Measurements from ENCODE around the gene MRTO4. TPM values are rescaled to one million over a fixed set of nuclear protein-coding genes. Genes with fewer than 3 reads are reported as not detected.
"Not testable (repeated sequence)": the region's sequence is repeated elsewhere in the genome, so short reads cannot be mapped to it uniquely, and the experiment has no call there.

The MRTO4 gene
- total and polyA plus RNA-seq, 4 donors, result 6.5 to 23.6 (median 13.6) TPM

DNA sequence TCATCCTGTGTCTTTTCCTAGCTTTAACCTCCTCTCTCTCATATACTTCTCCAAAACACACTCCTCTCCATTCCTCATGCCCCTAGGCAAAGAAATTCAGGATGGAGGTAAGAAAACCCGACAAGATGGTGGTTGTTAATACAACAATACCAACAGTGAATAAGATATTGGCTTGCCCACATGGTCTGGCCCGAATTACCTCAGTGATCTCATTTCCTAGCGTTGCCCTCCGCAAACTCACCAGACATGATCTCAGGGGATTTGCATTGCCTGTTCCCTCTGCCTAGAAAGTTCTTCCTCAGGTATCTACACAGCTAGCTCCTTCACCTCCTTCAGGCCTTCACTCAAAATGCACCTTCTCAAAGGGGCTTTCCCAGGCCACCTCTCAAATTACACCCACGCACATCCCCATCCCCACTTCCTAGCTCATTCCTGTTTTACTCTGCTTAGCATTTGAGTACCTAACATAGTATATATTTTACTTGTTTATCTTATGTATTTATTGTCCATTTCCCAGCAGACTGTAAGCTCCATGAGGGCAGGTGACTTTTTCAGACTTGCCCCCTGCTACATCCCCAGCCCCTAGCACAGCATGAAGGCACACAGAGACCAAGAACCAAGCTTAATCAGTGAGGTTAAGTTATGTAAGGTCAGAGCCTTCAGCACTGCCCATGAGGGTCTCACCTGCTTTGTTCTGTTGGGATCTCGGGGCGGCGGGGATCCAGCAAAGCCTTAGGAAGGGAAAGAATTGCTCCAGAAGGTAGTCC, 31.3 kb upstream of the MRTO4 start:
- Histone ChIP-seq H3K4me3 (ENCODE audit: low read length in 2 of 2) (no peak overlapping the region), H3K27me3 (ENCODE audit: control insufficient read depth in 1 of 2, insufficient read depth in 2 of 2, low read length in 1 of 2) (no peaks in the 10 kb centered on the region), H3K27ac (ENCODE audit: low read depth in 1 of 2, low read length in 2 of 2) (no peak overlapping the region), H3K36me3 (ENCODE audit: control insufficient read depth in 1 of 2, insufficient read depth in 2 of 2, low read length in 1 of 2) (peaks cover 0 to 7% of the 10 kb centered on the region in 2 donors), H3K4me1 (ENCODE audit: control insufficient read depth in 1 of 2, insufficient read depth in 2 of 2, low read length in 2 of 2) (no peaks in the 10 kb centered on the region), H3K9me3 (ENCODE audit: control insufficient read depth, low read length) (no peaks in the 10 kb centered on the region)
- 70 to 73% methylated on average over 8 of the region's 8 CpGs for WGBS, 2 donors
- intact Hi-C loops (cut with DNase I), result no loop called here
- ATAC-seq (ENCODE audit: low FRiP score) (no peak), DNase-seq (no peak)

DNA sequence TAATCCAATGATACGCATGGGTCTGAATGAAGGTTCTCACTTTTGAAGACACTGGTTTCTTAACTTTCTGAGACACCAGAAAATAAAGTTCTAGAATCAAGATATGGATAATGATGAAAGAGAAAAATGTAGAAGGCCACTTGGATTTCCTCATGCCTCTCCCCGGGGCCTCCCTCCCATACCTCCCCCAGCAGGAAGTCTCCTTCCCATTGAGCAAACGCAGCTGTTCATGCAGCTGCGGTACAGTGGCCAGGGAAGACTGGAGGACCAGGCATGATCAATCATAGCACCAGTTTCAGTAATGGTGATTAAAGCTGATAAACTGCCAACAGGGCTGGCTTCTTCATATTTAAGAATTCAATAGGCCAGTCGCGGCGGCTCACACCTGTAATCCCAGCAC, 30.6 kb upstream of the MRTO4 start:
- Histone ChIP-seq H3K9me3 (ENCODE audit: control insufficient read depth, low read length) (no peaks in the 10 kb centered on the region), H3K27ac (ENCODE audit: low read depth in 1 of 2, low read length in 2 of 2) (no peak overlapping the region), H3K27me3 (ENCODE audit: control insufficient read depth in 1 of 2, insufficient read depth in 2 of 2, low read length in 1 of 2) (no peaks in the 10 kb centered on the region), H3K4me1 (ENCODE audit: control insufficient read depth in 1 of 2, insufficient read depth in 2 of 2, low read length in 2 of 2) (no peaks in the 10 kb centered on the region), H3K36me3 (ENCODE audit: control insufficient read depth in 1 of 2, insufficient read depth in 2 of 2, low read length in 1 of 2) (peaks cover 0 to 10% of the 10 kb centered on the region in 2 donors), H3K4me3 (ENCODE audit: low read length in 2 of 2) (no peak overlapping the region)
- WGBS, 2 donors, result 82 to 83% methylated on average over 7 of the region's 7 CpGs
- no peak for ATAC-seq (ENCODE audit: low FRiP score)
- intact Hi-C loops (cut with DNase I), result no loop called here
- DNase-seq, result no peak

DNA sequence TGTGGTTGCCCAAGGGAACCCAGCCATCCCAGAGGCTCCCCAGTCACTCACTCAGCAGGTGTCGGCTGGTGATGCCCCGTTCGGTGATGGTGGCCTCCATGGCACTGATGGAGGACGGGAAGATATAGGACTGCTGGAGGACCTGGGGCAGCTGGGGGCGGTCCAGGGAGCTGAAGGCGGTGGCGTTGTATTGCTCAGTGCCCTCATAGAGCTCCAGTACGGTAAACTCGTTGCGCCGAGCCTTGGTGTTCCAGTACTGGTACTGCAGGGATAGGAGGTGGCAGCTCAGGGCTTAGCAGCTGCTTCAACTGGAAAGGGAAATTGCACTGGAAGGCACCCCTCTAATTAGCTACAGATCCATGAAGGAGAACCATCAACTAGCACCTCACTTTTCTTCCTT, 29.0 kb upstream of the MRTO4 start:
- Histone ChIP-seq H3K9me3 (ENCODE audit: control insufficient read depth, low read length) (no peaks in the 10 kb centered on the region), H3K4me3 (ENCODE audit: low read length in 2 of 2) (no peak overlapping the region), H3K27me3 (ENCODE audit: control insufficient read depth in 1 of 2, insufficient read depth in 2 of 2, low read length in 1 of 2) (no peaks in the 10 kb centered on the region), H3K27ac (ENCODE audit: low read depth in 1 of 2, low read length in 2 of 2) (no peak overlapping the region), H3K36me3 (ENCODE audit: control insufficient read depth in 1 of 2, insufficient read depth in 2 of 2, low read length in 1 of 2) (peaks cover 3 to 12% of the 10 kb centered on the region in 2 donors), H3K4me1 (ENCODE audit: control insufficient read depth in 1 of 2, insufficient read depth in 2 of 2, low read length in 2 of 2) (no peaks in the 10 kb centered on the region)
- no peak for DNase-seq
- intact Hi-C loops (cut with DNase I), result no loop called here
- WGBS, 2 donors, result 93 to 95% methylated on average over 11 of the region's 11 CpGs
- no peak for ATAC-seq (ENCODE audit: low FRiP score)

DNA sequence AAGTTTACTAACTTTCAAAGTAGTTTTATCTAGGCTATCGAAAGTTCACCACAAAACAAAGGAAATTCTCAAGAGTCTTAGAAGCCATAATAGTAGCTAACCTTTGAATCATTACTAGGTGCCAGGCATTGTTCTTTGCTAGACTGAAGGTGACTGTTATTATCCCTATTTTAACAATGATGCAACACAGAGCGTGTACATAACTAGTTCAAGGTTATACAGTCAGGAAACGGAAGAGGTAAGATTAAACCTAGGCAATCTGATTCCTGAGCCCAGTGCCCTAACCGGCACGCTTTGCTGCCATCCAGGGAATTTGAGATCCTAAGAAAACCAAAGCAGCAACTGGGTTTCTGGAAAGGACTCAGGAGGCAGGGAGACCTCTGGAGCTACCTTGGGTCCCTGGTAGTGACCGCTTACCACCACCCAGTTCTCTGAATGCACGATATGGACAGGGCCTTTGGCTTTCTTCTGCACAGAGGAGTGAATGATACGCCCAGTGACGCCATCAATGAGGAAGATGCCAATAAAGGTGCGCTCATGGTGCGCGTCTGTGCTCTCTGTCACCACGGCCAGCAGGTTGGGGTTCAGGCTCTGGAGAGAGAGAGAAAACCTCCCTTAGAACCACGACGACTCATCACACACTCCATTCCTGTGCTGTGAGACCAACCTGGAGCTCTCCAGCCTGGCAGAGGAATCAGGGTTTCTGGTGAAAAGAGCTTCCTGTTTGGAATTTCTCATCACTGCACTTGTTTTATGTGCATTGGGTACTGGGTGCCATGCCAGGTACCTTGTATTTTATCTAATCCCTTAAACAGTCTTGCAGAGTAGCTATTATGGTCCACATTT, 28.4 kb upstream of the MRTO4 start:
- Histone ChIP-seq H3K27me3 (ENCODE audit: control insufficient read depth in 1 of 2, insufficient read depth in 2 of 2, low read length in 1 of 2) (no peaks in the 10 kb centered on the region), H3K4me1 (ENCODE audit: control insufficient read depth in 1 of 2, insufficient read depth in 2 of 2, low read length in 2 of 2) (no peaks in the 10 kb centered on the region), H3K9me3 (ENCODE audit: control insufficient read depth, low read length) (no peaks in the 10 kb centered on the region), H3K36me3 (ENCODE audit: control insufficient read depth in 1 of 2, insufficient read depth in 2 of 2, low read length in 1 of 2) (peaks cover 3 to 12% of the 10 kb centered on the region in 2 donors), H3K4me3 (ENCODE audit: low read length in 2 of 2) (no peak overlapping the region), H3K27ac (ENCODE audit: low read depth in 1 of 2, low read length in 2 of 2) (no peak overlapping the region)
- DNase-seq (no peak), ATAC-seq (ENCODE audit: low FRiP score) (no peak)
- WGBS, 2 donors, result 86 to 87% methylated on average over 15 of the region's 15 CpGs
- intact Hi-C loops (cut with DNase I), result no loop called here

DNA sequence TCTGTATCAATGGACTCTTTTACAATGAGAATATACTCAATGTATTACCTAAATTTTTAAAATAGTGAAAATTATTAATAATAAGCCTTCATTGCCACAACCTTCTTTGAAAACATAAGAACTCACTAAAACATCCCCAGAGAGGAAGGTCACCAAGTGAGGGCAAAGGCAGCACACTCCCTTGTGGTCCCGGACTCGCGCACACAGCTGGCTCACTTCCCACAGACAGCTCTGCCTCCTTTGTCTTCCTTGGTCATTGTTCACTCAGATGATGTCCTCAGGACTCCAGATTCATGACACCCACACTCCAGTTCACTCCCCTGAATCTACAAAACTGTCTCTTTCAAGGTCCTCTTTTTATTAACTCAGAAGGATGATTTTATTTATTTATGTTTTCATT, 22.4 kb upstream of the MRTO4 start:
- 67 to 81% methylated on average over 3 of the region's 3 CpGs for WGBS, 2 donors

DNA sequence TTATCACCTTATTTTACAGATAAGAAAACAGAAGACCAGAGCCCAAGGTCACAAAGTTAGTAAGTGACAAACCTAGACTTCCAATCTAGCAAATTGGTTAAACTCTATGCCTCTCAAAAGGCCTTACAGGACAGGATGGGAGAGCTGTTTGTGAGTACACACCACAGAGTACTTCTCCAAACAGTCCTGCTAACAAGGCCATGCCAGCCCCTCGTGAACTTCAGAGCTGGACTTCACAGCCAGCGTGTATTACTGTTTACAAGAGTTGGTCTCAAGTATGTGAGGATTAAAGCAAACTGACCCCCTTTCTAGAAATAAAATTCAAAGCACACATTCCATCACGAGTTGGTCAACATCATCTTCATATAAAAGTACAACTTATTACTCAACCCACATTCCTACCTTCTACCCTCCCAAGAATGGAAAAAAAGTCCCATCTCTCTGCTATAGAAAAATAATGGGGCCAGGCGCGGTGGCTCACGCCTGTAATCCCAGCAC, 21.7 kb upstream of the MRTO4 start:
- H3K9me3 ChIP-seq (ENCODE audit: control insufficient read depth, low read length), result no peaks in the 10 kb centered on the region
- intact Hi-C loops (cut with DNase I), result no loop called here
- DNase-seq (no peak), ATAC-seq (ENCODE audit: low FRiP score) (no peak)
- peaks cover 0 to 3% of the 10 kb centered on the region in 2 donors for H3K4me1 ChIP-seq (ENCODE audit: control insufficient read depth in 1 of 2, insufficient read depth in 2 of 2, low read length in 2 of 2)
- no peaks in the 10 kb centered on the region for H3K27me3 ChIP-seq (ENCODE audit: control insufficient read depth in 1 of 2, insufficient read depth in 2 of 2, low read length in 1 of 2)
- H3K36me3 ChIP-seq (ENCODE audit: control insufficient read depth in 1 of 2, insufficient read depth in 2 of 2, low read length in 1 of 2), result peaks cover 3 to 18% of the 10 kb centered on the region in 2 donors
- 85 to 87% methylated on average over 6 of the region's 6 CpGs for WGBS, 2 donors
- no peak overlapping the region for H3K4me3 ChIP-seq (ENCODE audit: low read length in 2 of 2)
- H3K27ac ChIP-seq (ENCODE audit: low read depth in 1 of 2, low read length in 2 of 2), result no peak overlapping the region

More for the DNA sequence above, 22.4 kb upstream of the MRTO4 start:
- intact Hi-C loops (cut with DNase I), result no loop called here
- Histone ChIP-seq H3K4me3 (ENCODE audit: low read length in 2 of 2) (no peak overlapping the region), H3K36me3 (ENCODE audit: control insufficient read depth in 1 of 2, insufficient read depth in 2 of 2, low read length in 1 of 2) (peaks cover 3 to 18% of the 10 kb centered on the region in 2 donors), H3K27me3 (ENCODE audit: control insufficient read depth in 1 of 2, insufficient read depth in 2 of 2, low read length in 1 of 2) (no peaks in the 10 kb centered on the region), H3K9me3 (ENCODE audit: control insufficient read depth, low read length) (no peaks in the 10 kb centered on the region), H3K4me1 (ENCODE audit: control insufficient read depth in 1 of 2, insufficient read depth in 2 of 2, low read length in 2 of 2) (peaks cover 0 to 3% of the 10 kb centered on the region in 2 donors), H3K27ac (ENCODE audit: low read depth in 1 of 2, low read length in 2 of 2) (no peak overlapping the region)
- ATAC-seq (ENCODE audit: low FRiP score), result no peak
- no peak for DNase-seq

DNA sequence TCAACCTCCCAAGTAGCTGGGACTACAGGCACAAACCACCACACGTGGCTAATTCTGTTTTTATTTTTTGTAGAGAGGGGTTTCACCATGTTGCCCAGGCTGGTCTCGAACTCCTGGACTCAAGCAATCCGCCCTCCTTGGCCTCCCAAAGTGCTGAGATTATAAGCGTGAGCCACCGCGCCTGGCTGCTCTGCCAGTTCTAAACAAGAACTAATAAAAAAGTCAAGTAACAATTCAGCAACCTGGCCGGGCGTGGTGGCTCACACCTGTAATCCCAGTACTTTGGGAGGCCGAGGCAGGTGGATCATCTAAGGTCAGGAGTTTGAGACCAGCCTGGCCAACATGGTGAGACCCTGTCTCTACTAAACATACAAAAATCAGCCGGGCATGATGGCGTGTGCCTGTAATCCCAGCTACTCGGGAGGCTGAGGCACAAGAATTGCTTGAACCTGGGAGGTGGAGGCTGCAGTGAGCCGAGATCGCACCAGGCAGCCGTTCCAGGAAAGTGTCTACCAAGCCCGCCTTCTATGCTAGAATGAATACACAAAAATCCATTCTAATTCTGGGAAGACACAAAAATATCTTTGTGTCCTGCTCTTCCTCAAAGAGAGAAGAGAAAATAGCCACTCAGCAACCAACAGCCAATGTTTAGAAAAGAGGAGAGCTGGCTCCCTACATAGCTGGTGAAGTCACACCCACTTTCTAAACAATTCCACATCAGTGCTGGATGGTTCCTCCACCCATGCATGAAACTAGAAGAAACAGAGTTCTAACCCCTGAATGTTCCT, 19.7 kb upstream of the MRTO4 start:
- peak in 1 of 2 donors; percentile 50 for DNase-seq
- intact Hi-C loops (cut with DNase I); H3K27ac ChIP-seq (ENCODE audit: low read depth in 1 of 2, low read length in 2 of 2); H3K9me3 ChIP-seq (ENCODE audit: control insufficient read depth, low read length); H3K4me1 ChIP-seq (ENCODE audit: control insufficient read depth in 1 of 2, insufficient read depth in 2 of 2, low read length in 2 of 2); H3K4me3 ChIP-seq (ENCODE audit: low read length in 2 of 2); ATAC-seq (ENCODE audit: low FRiP score); H3K27me3 ChIP-seq (ENCODE audit: control insufficient read depth in 1 of 2, insufficient read depth in 2 of 2, low read length in 1 of 2): not testable (repeated sequence)
- 93 to 95% methylated on average over 16 of the region's 16 CpGs for WGBS, 2 donors
- peaks cover under 1 to 14% of the 10 kb centered on the region in 2 donors for H3K36me3 ChIP-seq (ENCODE audit: control insufficient read depth in 1 of 2, insufficient read depth in 2 of 2, low read length in 1 of 2)

DNA sequence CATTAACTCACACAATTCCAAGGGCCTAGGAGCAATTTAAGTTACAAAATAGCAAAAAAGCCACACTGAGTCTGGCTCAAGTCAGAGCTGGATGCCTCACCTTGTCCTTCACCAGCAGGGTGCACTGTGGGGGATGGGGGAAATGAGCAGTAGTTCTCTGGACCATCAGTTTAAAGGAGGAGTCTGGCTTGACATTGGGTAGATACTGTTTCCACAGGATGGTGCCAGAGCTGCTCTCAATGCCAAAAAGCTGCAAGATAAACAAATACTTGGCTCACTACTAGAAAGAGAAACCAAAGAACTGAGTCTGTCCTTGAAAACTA, 19.1 kb upstream of the MRTO4 start:
- no peak overlapping the region for H3K27ac ChIP-seq (ENCODE audit: low read depth in 1 of 2, low read length in 2 of 2)
- intact Hi-C loops (cut with DNase I), result no loop called here
- peak; percentile 46 for ATAC-seq (ENCODE audit: low FRiP score)
- H3K9me3 ChIP-seq (ENCODE audit: control insufficient read depth, low read length), result no peaks in the 10 kb centered on the region
- H3K4me3 ChIP-seq (ENCODE audit: low read length in 2 of 2), result no peak overlapping the region
- peak in 1 of 2 donors; percentile 38 for DNase-seq
- no peaks in the 10 kb centered on the region for H3K27me3 ChIP-seq (ENCODE audit: control insufficient read depth in 1 of 2, insufficient read depth in 2 of 2, low read length in 1 of 2)
- peaks cover 0 to 3% of the 10 kb centered on the region in 2 donors for H3K4me1 ChIP-seq (ENCODE audit: control insufficient read depth in 1 of 2, insufficient read depth in 2 of 2, low read length in 2 of 2)
- peaks cover 0 to 14% of the 10 kb centered on the region in 2 donors for H3K36me3 ChIP-seq (ENCODE audit: control insufficient read depth in 1 of 2, insufficient read depth in 2 of 2, low read length in 1 of 2)
